Stimulated activated CD8-positive, alpha-beta memory T cell treated with anti-CD3 and anti-CD28 coated beads, Interleukin-12 subunit alpha, Interleukin-12 subunit beta, amount 100 ng/mL, for 24 hours (primary cell): ENCODE results near the gene INPP5K.

Experiments
- DNase-seq: peaks from one replicate; pipeline ENCODE4 v3.0.0-alpha.2; 2020; ENCODE audit errors: extremely low read depth

INPP5K gene

DNA sequence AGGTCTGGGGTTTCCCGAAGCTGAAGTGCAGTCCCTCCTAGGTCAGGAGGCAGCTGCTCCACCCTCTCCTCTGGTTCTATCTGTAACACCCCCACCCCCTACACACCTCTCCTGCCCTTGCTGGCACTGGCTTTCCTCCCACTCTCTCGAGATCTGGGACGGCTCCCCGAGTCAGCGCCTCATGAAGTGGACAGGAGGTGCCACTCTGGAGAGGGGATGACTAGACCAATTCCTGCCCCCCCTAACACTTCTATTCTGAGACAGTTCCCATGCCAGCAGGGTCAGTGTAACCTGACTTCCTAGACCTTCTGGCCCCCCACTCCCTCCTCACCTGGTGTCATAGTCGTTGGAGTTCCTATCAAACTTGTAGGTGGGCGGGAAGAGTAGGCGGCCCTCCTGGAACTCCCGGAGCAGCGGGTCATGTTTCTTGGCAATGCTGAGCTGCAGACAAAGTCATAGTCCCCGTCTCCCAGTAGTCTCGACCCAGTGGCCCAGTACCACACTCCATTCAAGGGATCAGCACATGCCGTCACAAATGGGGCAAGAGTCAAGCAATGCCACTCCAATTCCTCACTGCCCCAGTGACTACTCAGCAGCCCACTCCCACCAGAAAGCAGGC is 9.7 kb downstream of the INPP5K start:
- DNase-seq: no peak

DNA sequence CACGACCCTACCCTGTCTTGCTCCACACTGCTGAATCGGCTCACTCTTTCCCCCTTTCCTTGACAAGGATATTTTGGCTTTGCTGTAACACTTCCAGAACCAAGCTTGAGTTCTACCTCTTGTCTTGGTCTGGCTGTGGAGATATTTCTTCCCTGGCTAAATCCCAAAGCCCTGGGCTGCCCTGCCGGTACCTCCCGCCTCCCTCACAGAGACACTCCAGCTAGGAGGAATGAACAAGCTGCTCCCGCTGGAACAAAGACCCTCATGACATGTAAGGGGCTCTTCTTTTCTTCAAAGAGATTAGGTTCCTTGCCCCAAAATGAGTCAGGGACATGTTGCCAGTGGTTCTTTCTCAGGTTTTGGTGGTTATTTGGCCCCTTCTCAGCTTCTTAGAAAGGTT is 10.8 kb downstream of the INPP5K start:
- no peak for DNase-seq

DNA sequence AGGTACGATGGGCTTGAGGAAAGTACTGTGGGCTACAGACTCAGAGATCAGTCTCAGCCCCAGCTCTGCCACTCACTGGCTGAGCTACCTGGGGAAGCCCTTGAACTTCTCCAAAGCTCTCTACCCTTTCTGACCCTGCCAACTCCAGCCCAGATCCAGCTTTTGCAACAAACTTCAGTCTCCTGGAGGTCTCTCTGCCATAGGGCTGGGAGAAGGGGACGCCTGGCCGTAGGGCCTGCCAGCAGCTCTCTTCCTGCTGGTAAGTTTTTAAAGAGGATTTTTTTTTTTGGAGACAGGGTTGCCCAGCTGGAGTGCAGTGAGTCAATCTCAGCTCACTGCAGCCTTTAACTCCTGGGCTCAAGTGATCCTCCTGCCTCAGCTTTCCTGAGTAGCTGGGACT is 11.5 kb downstream of the INPP5K start:
- no peak for DNase-seq

DNA sequence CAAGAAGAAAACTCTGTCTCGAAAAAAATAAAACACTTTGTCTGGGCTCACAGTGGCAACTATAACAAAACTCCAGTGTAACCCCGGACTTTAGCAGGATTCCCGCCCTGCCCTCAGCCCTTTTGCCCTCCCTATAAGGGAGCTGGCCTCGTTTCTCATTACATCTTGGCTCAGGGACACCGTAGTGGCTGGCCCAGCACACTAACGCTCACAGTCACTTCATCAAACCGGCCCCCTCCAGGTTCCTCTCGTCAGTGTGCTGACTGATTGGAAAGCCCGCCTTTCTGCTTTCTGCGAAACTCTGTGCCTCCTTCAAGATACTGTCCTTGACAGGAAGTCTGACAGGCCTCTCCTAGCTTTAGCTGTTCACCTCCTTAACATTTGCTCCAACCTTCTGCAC is 12.7 kb downstream of the INPP5K start:
- no peak for DNase-seq

DNA sequence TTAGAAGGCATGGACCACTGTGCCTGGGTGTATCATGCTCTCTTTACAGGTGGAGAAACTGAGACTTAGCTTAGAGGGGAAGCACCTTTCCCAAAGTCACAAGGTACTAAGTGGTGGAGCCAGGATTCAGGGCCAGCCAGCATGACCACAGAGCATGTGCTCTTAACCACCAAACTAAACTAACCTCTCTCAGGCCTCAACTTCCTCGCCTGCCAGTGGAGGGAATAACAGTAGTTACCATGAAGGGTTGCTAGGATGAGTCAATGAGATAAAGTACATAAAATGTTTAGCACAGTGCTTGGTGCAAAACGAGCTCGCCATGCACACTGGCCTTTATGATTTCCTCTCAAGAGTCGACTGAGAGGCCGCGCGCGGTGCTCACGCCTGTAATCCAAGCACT is 17.5 kb downstream of the INPP5K start:
- no peak for DNase-seq

DNA sequence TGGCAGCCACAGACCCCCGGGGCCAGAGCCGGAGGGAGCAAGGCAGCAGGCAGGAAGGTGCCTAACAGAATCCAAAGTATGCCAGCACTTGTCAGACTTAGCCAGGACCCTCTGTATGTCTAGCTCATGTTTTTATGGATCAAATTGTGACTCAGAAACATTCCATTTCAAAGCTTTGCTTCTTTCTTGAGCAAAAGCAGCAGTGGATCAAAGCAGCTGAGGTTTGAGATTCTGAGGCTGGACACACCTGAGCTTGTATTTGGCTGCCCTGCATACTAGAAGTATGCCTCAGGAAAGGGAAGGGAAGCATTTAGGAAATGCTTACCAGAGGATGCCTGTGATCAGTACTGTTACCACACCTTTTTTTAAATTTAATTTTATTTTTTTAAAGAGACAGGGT is 18.2 kb downstream of the INPP5K start:
- no peak for DNase-seq

DNA sequence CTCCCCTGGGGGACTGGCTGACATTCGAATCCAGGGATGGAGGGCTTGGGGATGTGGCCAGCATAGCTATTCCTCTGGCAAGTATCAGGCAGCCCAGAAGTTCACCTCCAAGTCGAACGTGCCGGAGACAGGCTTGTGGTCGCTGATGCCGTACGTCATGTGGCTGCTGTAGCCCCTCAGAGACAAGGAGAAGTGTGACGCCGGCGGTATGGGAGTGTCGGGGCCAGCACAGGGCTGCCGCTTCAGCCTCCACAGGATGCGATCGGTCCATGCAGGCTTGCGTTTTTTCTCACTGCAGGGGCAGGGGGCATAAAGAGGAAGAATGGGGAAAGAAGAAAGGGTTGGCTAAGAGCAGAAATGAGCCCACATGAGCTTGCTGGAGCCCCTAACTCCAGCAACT is 18.6 kb downstream of the INPP5K start:
- no peak for DNase-seq

DNA sequence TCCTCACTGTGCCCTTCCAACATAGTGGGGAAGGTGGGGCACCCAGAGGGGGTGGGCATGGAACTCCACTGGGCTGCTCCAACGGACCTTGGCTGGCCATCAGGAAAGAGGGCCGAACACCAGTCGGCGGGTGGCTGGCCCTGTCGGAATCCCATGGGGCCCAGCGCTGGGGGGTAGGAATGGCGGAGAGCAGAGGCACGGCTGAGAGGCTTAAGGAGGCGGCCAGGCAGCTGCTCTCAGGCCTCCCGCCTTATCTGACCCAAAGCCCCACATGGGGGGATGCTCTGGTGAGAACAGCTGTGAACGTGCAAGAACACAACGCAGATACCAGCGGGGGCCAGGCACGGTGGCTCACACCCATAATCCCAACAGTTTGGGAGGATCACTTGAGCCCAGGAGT is 19.5 kb downstream of the INPP5K start:
- DNase-seq: no peak

DNA sequence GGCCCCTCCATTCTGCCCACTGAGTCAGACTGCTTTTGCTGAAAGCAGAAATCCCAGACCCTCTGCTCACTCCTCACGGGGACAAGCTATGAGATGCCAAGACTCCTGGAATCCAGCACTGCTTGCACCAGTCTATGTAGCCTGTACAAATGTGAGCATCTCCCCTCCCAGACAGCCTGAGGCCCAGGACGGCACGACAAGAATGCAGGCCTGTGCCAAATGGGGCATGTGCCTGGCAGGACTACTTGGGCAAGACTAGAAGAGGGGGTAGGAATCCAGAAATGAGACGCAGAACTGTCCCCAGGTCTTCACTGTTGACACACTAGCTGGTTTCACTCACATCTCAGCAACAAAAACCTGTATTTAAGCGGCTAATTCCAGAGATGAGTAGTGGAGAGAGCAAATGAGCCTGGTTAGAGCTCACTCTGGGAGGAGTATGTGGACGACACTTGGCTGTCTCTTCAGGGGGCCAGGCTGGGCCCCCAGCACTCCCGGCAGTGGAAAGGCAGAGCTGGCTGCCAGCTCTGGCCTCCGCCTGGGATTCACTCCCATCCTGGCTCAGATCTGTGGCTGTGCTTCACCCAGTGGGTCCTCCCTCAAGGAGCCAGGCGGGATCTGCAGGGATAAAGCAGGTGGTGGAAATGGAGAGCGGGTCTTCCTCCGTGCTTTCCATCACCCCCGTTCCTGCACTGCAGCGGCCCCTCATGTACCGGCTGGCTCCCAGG is 21.0 kb downstream of the INPP5K start:
- no peak for DNase-seq

DNA sequence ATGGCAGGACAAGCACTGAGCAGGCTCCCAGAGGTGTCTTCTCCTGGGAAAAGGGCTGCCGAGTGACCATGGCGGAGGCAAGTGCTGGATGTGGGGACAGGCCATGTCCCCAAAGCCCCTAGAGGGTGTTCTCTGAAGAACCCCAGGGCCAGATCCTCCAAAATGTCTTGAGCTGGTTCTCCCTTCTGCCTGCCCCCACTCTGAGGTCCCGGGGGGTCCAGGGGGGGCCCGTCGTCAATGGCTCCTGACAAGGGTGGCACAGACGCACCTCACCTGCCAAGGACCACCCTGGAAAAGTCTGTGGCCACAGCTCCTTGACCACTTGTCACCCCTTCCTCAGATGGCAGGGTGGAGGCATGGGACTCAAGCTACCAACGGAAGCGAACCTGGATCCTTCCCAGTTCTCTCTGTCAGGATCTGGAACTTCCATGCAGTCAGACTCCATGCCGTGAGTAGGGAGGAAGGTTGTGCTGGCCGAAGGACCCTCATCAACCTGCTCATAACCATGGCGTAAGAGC is 21.6 kb downstream of the INPP5K start:
- DNase-seq: no peak

DNA sequence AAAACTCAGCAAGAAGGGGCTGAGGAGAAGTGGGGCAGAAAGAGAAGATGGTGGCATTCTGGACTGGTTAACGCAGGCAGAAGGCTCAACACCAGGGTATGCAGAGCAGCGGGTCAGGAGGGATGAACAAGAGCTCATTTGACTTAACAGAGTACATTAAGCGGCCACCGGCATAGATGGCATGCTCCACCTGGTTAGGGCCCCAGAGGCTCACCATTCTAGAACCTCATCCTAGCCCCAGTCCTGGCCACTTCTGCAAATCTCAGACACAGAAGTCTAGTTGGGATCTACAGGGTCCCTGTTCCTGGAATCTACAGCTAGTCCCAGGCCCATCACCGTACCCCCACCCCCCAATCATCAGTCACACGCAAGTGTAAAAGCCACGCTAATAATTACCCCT is 22.2 kb downstream of the INPP5K start:
- DNase-seq: no peak

DNA sequence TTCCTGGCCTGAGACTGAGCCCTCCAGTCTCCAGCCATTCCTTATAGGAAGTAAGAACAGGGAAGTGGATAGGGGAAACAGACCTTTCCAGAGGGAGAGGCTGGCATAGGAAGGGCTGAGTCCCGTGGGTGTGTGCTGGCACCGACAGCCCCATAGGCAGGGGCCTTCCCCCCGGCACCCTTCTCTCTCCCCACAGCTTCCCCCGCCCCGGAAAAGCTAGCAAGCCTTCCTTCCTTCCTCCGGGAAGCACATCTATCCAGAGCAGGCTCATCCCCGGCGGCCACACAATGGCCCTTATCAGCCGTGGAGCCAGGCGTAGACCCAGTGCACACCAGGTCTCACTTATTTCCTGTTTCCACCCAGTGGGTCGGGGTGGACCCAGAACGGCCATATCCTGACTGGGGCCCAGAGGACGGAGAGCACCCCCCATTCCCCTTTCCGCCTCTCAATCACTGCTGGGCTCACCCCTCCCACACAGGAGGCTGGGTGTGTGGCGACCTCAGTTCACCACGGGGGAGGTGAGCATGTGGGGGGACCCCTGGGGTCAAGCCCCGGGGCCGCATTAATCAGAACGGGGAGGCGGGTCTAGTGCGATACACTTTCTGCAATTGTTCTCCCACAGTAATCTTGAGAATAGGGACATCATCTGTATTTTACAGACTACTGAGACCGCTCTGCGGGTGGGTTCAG is 23.0 kb downstream of the INPP5K start:
- DNase-seq: no peak

DNA sequence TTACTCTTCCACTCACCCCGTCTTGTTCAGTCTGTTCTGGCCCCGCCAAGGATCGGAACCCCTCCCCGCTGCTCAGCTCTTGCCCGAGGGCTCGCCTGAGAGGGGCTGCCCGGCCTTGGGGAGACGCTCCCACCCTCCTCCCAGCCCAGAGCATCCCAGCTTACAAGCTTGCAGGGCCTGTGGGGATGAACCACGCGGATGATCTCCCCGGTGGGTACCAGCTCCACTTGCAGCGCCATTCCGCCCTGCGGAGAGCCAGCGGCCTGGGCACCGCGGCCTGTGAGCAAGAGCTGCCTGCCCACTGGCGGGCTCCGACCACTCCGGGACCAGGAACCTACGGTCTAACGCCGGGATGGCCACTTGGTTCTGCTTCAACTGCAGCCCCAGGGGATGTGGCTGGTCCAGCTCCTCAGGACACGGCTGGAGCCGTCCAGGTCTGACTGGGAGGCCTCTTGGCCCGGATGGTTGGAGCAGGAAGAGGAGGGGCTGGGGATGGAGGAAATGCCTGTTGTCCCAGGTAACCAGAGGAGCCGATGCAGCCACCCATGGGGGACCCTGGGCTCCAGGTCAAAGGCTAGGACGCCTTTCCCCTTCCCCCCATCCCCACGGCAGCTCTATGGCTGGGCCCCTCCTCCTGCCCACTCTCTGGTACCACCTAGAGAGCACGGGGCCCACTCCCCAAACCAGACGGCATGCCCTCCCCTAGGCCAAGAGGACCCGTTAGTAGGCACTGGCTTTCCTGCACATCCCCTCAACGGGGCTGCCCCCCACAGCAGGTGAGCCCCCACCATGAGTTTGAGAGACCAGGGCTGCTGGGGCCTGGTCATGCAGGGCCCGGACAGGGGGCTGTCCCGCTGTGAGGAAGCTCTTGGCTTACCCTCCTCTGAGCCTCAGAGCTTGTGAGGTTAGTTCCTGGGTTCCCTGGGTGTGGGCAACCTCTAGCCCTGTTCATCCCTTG is 23.9 kb downstream of the INPP5K start, which contains the start of gene MYO1C:
MYO1C (minus strand) TSS at position 438 of the 958 bp plus-strand sequence; CDS start at position 239, 199 bp downstream.
- DNase-seq: no peak

DNA sequence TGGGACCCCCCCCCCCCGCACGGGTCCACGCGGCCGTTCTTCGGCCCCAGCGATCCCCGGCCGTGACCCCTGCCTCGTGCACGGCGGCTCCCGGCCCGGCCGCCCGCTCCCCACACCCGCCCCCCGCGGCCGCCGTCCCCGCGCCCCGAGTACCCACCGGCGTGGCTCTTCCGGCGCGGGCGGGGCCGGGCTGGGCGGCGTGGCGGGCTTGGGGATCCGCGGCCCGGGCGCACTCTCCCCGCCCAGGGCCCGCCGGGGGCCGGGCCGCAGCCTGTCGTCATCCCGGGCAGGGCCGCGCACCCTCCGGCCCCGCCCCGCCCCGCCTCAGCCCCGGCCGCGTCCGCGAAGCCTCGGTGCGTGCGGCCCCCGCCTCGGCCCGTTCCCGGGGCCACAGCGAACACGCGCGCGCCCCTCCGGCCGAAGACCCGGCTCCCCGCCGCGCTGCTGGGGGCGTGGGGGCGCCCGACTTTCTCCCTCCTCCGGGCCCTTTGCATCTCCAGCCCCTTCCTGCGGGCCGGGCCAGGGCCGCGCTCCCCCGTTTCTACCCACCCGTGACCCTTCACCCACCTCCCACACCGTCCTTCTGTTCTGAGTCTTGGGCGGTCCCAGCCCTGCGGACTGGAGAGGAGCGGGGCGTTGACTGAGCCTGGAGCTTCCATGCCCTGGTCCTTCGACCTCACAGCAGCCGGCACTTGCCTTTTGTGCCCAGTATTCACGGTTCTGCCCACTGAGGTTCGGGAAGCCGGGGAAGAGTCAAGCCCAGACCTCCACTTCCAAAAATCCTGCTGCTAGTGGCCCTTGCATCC is 24.8 kb downstream of the INPP5K start:
- DNase-seq: no peak

DNA sequence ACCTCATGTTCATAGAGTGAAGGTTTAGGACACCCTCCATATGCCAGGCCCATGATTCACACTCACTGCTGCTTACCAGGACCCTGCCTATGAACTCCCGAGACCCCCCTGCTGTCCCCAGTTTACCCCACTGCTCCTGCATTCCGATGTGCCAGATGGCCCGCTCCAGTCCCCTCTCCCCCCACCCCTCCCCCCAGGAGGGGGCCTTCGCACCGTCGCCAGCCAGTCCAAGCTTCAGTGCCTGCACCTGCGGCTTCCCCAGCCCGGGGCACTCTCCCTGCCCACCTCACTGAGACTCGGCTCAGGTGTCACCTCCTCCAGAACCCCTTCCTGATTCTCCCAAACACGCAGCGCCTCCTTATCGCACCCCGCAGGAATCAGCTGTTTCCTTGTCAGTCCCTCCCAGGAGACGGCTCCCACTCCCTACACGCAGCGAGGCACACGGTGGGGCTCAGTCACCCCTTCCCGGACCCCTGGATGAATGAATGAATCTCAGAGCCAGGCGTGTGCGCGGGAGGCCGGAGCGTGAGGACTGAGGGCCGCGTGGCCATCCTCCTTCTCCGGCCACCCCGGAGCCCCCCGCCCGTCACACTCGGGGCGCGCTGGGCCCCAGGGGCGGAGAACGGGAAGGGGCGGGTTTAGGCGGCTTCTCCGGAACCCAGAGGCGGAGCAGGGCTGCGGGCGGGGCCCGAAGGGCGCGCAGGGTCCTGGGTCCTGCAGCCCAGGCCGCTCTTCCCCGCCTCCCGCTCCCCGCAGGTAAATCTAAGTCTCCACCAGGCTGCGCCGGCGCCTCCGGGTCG is 25.6 kb downstream of the INPP5K start:
- no peak for DNase-seq

DNA sequence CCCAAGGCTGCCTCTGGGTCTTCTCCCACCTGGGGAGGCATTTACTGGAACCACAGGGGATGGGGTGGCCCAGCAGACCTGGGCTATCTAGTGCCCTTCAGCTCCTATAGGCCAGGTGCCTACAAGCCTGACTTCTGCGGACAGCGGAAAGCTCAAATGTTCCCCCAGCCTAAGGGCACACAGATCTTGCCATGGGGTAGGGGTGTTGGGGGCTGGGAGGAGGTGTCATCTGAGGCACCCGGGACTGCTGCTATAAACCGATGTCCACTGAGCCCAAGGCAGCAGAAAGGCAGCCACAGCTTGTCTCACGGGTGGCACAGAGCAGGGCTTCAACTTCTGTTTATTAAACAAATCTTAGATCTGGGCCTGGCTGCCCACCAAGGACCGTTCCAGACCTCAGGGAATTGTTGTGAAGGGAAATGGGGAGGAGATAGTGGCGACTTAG is 27.6 kb downstream of the INPP5K start:
- no peak for DNase-seq

DNA sequence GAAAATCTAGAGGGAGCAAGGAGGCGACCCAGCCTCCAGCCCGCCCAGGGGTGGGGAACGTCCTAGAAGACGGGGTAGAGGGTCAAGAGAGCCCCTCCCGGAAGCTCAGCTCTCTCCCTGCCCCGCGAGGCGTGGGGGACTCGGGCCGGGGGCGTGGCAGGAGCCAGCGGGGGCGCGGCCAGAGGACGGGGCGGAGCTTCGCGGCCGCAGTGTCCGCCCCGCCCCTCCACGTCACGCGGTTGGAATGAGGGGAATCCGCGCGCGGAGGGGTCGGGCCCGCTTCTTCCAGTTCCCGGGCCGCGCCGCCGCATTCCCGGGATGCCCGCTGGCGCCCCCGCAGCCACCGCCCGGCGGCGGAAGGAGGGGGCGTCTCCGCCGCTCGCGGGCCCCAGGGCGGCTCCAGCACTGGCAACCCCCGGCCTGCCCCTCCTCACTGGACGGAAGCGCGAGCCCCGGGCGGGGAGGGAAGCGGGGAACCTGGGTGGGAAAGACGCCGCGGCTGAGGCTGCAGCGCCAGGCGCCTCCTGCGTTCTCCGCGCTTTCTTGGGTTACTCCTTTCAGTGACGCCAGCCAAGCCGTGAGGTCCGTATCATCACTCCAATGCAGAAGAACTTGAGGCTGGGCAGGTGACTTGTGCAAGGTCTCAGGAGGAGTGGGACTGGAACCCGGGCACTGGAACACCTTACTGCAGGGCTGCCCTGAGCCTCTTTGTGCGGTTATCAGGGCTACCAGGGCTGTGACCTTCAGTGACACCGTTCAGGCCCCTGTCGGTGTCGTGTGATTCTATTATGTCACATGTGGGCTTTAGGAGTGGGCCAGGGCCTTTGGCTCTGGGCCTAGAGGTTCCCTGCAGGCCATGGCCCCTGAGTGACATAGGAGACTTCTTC is 28.2 kb downstream of the INPP5K start:
- DNase-seq: no peak

DNA sequence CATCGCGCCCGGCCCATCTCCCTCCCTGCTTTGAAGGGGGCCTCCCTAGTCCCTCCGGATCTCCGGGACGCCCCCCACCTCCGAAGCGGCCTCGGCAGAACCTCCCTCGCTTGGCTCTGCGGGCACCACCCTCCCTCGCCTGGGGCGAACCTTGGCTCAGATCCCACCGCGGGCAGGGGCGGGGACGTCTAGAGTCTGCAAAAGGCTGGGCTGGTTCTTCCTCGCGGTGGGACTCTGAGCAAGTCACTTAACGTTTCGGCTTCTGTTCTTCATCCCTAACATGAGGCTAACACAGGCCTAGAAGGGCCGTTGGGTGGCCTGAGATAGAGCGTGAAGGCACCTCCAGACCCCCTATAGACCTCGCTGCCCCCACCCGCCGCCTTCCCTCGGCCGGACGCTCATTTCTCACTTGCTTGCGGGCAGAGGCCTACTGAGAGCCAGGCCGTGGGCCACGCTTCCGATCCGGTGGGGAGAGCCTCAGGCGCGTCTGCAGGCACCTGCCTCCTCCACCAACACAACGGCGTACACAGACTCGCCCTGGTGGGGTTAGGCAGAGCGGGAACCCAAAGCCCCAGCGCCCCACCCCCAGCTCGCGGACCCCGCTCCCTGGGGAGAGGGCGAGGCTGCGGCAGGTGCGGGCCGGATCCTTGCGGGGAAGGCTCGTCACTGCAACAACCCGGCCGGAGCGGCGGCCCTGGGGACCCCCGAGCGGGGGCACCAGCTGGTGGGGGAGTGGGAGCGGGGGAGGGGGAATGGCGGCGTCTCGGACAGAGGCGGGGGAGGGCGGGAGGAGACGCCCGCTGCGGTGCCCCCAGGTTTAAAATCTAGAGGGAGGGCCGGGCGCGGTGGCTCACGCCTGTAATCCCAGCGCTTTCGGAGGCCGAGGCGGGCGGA is 29.4 kb downstream of the INPP5K start:
- no peak for DNase-seq
